Adrenal gland (tissue), 5 donors: Measurements from ENCODE around the gene OR2S2.
"Not testable (repeated sequence)": the region's sequence is repeated elsewhere in the genome, so short reads cannot be mapped to it uniquely, and the experiment has no call there.

Experiments
- POLR2A ChIP-seq, 2 donors: fragments of 450-650 bp; IDR thresholded peaks; one replicate each; pipeline ENCODE4 v1.6.1; 2017; ENCODE audit warnings: antibody characterized with exemption in 2 of 2, mild to moderate bottlenecking in 2 of 2, moderate library complexity in 1 of 2
- TF ChIP-seq, protein P1 (sequence below), 6 experiments: fragments of 450-650 bp in 4 of 6; fragments of 200-600 bp in 2 of 6; sonication (generic) in 1 of 6; IDR thresholded peaks; 1 replicate in 5 of 6; 2 replicates in 1 of 6; pipeline versions ENCODE4 v1.5.1 to v1.8.0; 2016 to 2021; ENCODE audit warnings: antibody characterized with exemption in 6 of 6, mild to moderate bottlenecking in 2 of 6, moderate library complexity in 1 of 6
- donor health status: DM: no; HTN: no; CAD: no.

DNA sequence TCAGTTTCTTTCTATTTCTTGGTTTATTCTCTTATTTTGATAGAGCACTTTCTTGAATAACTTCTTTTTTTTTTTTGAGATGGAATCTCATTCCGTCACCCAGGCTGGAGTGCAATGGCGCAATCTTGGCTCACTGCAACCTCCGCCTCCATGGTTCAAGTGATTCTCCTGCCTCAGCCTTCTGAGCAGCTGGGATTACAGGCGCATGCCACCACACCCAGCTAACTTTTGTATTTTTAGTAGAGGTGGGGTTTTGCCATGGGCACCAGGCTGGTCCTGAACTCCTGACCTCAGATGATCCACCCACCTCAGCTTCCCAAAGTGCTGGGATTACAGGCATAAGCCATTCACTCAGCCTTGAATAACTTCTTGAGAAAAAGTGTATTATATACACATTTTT, 39.1 kb upstream of the OR2S2 start:
- TF ChIP-seq, protein P1, sequence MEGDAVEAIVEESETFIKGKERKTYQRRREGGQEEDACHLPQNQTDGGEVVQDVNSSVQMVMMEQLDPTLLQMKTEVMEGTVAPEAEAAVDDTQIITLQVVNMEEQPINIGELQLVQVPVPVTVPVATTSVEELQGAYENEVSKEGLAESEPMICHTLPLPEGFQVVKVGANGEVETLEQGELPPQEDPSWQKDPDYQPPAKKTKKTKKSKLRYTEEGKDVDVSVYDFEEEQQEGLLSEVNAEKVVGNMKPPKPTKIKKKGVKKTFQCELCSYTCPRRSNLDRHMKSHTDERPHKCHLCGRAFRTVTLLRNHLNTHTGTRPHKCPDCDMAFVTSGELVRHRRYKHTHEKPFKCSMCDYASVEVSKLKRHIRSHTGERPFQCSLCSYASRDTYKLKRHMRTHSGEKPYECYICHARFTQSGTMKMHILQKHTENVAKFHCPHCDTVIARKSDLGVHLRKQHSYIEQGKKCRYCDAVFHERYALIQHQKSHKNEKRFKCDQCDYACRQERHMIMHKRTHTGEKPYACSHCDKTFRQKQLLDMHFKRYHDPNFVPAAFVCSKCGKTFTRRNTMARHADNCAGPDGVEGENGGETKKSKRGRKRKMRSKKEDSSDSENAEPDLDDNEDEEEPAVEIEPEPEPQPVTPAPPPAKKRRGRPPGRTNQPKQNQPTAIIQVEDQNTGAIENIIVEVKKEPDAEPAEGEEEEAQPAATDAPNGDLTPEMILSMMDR (IDR thresholded peaks at IDR 0.05): not testable (repeated sequence)
- TF ChIP-seq POLR2A (IDR thresholded peaks at IDR 0.05): not testable (repeated sequence)
